HEK293T (cell line): ENCODE results near the gene CAPN9.

Experiments
- CTCF ChIA-PET: fragments of 350-600 bp; formaldehyde crosslinking; extraction: SDS; loops from one replicate; lab custom pipeline; 2021; ENCODE audit warnings: antibody characterized with exemption, inconsistent platforms; lab: Yijun Ruan, JAX
- POLR2A ChIA-PET: fragments of 350-600 bp; formaldehyde crosslinking; extraction: SDS; loops from one replicate; lab custom pipeline; 2020; ENCODE audit warnings: antibody characterized with exemption, inconsistent platforms; lab: Yijun Ruan, JAX
- DNase-seq: peaks from one replicate; pipeline ENCODE4 v3.0.0; 2012; ENCODE audit warnings: mixed read lengths; ENCODE audit errors: extremely low spot score
- ARNT ChIP-seq: fragments of 450-650 bp; IDR thresholded peaks from 2 replicates; pipeline ENCODE4 v1.6.1; 2017; ENCODE audit warnings: mild to moderate bottlenecking
- BHLHE40 ChIP-seq: fragments of 450-650 bp; IDR thresholded peaks from 2 replicates; pipeline ENCODE4 v1.6.1; 2016; ENCODE audit warnings: mild to moderate bottlenecking, moderate library complexity, borderline replicate concordance
- CTBP1 ChIP-seq: fragments of 450-650 bp; IDR thresholded peaks from 2 replicates; pipeline ENCODE4 v1.6.1; 2016; ENCODE audit warnings: borderline replicate concordance
- ELF4 ChIP-seq: fragments of 450-650 bp; IDR thresholded peaks from 2 replicates; pipeline ENCODE4 v1.6.1; 2017; ENCODE audit warnings: antibody characterized with exemption
- FOXA1 ChIP-seq: fragments of 450-650 bp; IDR thresholded peaks from 2 replicates; pipeline ENCODE4 v1.6.1; 2016; ENCODE audit warnings: mild to moderate bottlenecking
- FOXK2 ChIP-seq: fragments of 450-650 bp; IDR thresholded peaks from 2 replicates; pipeline ENCODE4 v1.6.1; 2016; ENCODE audit warnings: mild to moderate bottlenecking
- FOXM1 ChIP-seq: fragments of 450-650 bp; IDR thresholded peaks from 2 replicates; pipeline ENCODE4 v1.6.1; 2017; ENCODE audit warnings: mild to moderate bottlenecking, borderline replicate concordance
- HDGF ChIP-seq: fragments of 450-650 bp; IDR thresholded peaks from 2 replicates; pipeline ENCODE4 v1.6.1; 2017; ENCODE audit warnings: antibody characterized with exemption, borderline replicate concordance
- L3MBTL2 ChIP-seq: fragments of 450-650 bp; conservative IDR thresholded peaks from 2 replicates; pipeline ENCODE4 v1.6.1; 2016; ENCODE audit warnings: mild to moderate bottlenecking
- LEF1 ChIP-seq: fragments of 450-650 bp; IDR thresholded peaks from 2 replicates; pipeline ENCODE4 v1.6.1; 2017; ENCODE audit warnings: mild to moderate bottlenecking, borderline replicate concordance
- NFRKB ChIP-seq: fragments of 450-650 bp; IDR thresholded peaks from 2 replicates; pipeline ENCODE4 v1.6.1; 2016; ENCODE audit warnings: mild to moderate bottlenecking, moderate library complexity
- SP1 ChIP-seq: fragments of 450-650 bp; IDR thresholded peaks from 2 replicates; pipeline ENCODE4 v1.6.1; 2017
- SUZ12 ChIP-seq: fragments of 450-650 bp; IDR thresholded peaks from 2 replicates; pipeline ENCODE4 v1.6.1; 2016; ENCODE audit warnings: mild to moderate bottlenecking
- TARDBP ChIP-seq: fragments of 450-650 bp; IDR thresholded peaks from 2 replicates; pipeline ENCODE4 v1.6.1; 2016
- ZNF384 ChIP-seq: fragments of 450-650 bp; IDR thresholded peaks from 2 replicates; pipeline ENCODE4 v1.6.1; 2016
- TF ChIP-seq, protein P1 (sequence below): fragments of 450-650 bp; IDR thresholded peaks from 2 replicates; pipeline ENCODE4 v1.6.1; 2016

The CAPN9 gene

DNA sequence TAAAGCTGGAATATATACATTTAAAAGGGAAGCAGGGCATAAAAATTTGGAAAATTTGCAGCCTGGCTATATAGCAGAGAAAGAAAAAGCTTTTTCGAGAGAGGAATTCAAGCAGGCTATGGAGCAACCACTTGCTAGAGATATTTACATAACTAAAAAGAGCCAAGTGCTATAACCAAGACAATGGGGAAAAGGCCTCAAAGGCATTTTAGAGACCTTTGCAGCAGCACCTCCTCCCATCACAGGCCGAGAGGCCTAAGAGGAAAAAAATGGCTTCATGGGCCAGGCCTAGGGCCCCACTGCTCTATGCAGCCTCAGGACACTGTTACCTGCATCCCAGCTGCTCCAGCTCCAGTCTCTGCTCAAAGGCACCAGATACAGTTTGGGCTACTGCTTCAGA lies 37.0 kb downstream of the CAPN9 start:
- ChIA-PET POLR2A (interaction anchor here (1.2 kb wide), 1 partner anchor 682 kb away, joined by 3 read pairs; no protein-coding TSS in a partner anchor), CTCF (no interaction called here)
- no peak for DNase-seq
- TF ChIP-seq ZNF384, result no peak
- no peak for TF ChIP-seq CTBP1
- TF ChIP-seq SP1, result no peak
- TF ChIP-seq FOXK2, result no peak
- no peak for TF ChIP-seq ELF4
- TF ChIP-seq NFRKB, result no peak

DNA sequence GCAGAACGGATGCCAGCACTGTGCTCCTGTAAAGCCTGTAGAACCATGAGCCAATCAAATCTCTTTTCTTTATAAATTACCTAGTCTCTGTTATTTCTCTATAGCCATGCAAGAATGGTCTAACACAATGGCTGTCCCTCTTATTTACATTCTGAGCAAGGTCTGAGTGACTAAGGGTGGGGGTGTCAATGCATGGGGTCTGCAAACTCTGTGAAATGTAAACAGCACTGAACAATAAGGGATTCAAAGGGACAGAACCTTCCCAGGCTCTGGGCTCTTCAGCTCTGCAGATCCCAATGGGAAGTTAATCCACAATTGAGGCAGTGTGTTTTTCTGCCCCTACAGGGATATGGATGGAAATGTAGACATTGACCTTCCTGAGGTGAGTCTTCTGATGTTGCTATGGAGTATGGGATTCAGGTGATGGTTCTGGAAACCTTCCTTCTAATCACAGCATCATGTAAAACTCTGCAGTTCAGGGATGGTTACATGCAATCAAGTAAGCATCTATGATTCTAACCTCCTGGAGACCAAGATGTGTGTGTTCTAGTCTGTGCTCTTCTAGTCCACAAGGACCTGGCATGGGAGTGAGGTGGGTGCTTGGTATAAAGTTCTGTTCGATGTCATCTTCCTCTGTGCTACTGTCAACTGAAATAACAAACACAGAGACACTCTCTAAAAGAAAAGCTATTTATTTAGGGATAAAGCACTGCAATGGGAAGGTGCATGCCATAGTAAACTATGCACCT lies 38.6 kb downstream of the CAPN9 start:
- no peak for DNase-seq
- POLR2A ChIA-PET, result no interaction called here
- no peak for TF ChIP-seq ZNF384
- TF ChIP-seq SP1, result no peak
- TF ChIP-seq HDGF, result no peak
- TF ChIP-seq FOXK2, result no peak
- TF ChIP-seq LEF1, result no peak
- no peak for TF ChIP-seq FOXA1
- TF ChIP-seq TARDBP, result no peak
- no peak for TF ChIP-seq FOXM1
- TF ChIP-seq NFRKB, result no peak
- TF ChIP-seq SUZ12, result no peak
- no peak for TF ChIP-seq CTBP1
- CTCF ChIA-PET, result no interaction called here

DNA sequence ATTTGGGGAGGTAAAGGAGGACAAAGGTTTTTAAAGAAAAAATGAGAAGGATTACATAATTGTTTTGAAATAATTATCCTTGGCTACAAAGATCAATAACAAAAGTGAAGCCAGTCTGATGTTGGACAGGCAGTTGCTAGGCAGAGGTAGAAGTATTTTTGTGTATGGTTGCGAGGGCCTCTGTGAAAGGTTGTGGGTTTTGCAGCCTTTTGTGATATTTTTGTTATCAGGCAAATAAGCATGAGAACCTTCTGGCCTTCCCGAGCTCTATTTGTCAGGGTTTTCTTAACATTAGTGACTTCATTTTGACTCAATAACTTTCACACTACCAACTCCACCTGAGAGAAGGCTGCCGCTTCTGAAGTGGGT lies 39.2 kb downstream of the CAPN9 start:
- ChIA-PET POLR2A (no interaction called here), CTCF (no interaction called here)
- no peak for DNase-seq
- TF ChIP-seq CTBP1 (no peak), FOXM1 (no peak), HDGF (no peak), SP1 (no peak), FOXK2 (no peak), BHLHE40 (no peak), ZNF384 (no peak), LEF1 (no peak), SUZ12 (no peak), L3MBTL2 (no peak), NFRKB (no peak), FOXA1 (no peak), ELF4 (no peak), ARNT (no peak), TARDBP (no peak)
- TF ChIP-seq, protein P1, sequence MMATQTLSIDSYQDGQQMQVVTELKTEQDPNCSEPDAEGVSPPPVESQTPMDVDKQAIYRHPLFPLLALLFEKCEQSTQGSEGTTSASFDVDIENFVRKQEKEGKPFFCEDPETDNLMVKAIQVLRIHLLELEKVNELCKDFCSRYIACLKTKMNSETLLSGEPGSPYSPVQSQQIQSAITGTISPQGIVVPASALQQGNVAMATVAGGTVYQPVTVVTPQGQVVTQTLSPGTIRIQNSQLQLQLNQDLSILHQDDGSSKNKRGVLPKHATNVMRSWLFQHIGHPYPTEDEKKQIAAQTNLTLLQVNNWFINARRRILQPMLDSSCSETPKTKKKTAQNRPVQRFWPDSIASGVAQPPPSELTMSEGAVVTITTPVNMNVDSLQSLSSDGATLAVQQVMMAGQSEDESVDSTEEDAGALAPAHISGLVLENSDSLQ, result no peak

DNA sequence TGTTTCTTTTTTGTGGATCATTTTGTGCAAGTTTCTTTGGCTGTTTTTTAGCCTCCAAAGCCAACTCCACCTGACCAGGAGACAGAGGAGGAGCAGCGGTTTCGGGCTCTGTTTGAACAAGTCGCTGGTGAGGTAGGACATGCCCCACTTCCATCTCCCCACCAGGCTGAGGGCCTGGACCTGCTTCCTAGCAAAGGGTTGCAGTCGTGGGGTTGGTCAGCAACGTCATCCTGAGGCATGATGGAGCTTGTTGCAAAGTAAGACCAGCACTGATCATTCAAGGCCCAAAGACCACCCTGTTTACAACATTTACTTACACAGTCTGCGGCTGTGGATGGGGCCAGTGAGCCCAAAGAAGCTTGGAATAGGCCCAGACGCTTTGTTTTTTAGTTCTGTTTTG lies 40.3 kb downstream of the CAPN9 start:
- POLR2A ChIA-PET, result no interaction called here

DNA sequence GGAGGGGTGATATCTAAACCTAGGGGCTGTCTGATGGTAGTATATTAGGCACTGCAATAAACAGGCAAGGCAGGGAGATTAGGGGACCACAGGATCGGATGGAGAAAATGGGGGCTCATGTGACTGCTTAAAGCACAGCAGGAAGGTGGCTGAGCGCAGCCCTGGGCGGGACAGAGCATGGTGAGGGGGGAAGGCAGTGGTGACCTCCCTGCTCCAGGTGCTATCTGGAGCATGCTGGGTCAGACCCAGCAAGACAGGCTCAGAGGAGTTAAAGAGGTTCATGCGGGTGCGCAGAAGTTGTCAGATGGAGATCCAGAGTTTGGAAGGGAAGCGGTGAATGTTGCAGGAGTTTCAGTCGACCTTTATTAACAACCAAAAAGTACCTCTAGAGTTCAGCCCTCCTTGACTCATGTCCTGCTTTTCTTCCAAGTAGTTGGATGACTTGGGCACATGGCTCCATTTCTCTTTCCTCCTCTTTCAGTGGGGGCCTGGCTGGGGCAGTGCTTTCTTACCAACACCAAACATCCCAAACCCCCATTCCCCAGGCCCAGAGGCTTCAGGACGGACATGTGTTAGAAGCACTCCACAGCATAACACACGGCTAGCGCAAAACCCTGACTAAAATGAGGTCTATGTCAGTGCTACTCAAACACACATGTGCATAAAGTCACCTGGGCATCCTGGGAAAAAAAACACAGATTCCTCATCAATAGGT lies 41.5 kb downstream of the CAPN9 start:
- TF ChIP-seq CTBP1 (no peak), SUZ12 (no peak), ZNF384 (no peak)
- POLR2A ChIA-PET, result no interaction called here
- no peak for DNase-seq
- CTCF ChIA-PET, result interaction anchor here (0.6 kb wide), 1 partner anchor 751 kb away, joined by 6 read pairs; no protein-coding TSS in a partner anchor

More for the DNA sequence above, 40.3 kb downstream of the CAPN9 start:
- CTCF ChIA-PET, result no interaction called here
- TF ChIP-seq L3MBTL2, result no peak
- DNase-seq, result no peak

DNA sequence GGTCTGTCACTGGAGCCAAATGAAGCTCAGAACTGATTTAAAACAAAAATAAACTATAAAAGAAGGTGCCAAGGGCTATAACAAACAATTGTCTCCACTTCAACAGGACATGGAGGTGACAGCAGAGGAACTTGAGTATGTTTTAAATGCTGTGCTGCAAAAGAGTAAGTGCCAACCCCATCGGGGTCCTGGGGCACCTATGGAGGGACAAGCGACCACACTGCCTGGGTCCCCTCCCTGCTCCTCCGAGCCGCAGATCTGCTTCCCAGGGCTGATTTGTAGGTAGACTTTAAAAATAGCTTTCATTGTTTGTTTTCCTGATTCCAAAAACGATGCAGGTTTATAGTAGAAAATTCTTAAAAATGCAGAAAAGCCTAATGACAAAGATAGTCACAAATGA lies 42.8 kb downstream of the CAPN9 start:
- CTCF ChIA-PET, result interaction anchor here (0.8 kb wide), 1 partner anchor 8 kb away, joined by 3 read pairs; no protein-coding TSS in a partner anchor
- no peak for TF ChIP-seq NFRKB
- TF ChIP-seq ZNF384, result no peak
- TF ChIP-seq HDGF, result no peak
- TF ChIP-seq CTBP1, result no peak
- no peak for TF ChIP-seq FOXM1
- TF ChIP-seq SP1, result no peak
- no peak for TF ChIP-seq FOXK2
- no peak for TF ChIP-seq TARDBP
- no peak for TF ChIP-seq SUZ12
- no peak for TF ChIP-seq ARNT
- no peak for TF ChIP-seq FOXA1
- no peak for TF ChIP-seq L3MBTL2
- TF ChIP-seq ELF4, result no peak
- no peak for DNase-seq
- POLR2A ChIA-PET, result no interaction called here

DNA sequence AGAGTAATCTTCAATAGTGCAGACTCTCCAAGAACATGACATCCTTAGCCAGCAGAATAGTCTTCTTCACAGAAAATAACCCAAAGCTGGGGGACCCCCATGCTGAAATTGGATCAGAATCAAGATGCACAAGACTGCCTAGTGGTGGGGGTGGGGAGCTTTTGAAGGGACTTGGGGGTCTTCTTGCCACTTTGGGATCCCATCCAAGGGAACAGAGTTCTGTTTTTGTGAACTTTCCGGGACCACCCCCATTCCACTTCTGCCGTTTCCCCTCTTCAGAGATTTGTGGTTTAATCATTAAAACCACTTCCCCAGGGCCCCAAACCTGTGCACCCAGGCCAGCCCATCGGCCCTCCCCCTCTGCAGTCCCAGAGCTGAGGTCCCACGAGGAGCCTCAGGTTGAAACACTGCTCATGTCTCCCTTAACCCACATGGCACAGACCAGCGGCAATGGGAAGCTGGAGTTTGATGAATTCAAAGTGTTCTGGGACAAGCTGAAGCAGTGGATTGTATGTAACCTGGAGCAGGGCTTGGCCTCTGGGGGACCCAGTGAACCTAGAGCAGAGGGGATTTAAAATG lies 44.9 kb downstream of the CAPN9 start:
- TF ChIP-seq SP1 (no peak), ELF4 (no peak), ZNF384 (no peak), FOXA1 (no peak), CTBP1 (no peak), HDGF (no peak), NFRKB (no peak), L3MBTL2 (no peak), LEF1 (no peak), BHLHE40 (no peak), TARDBP (no peak), ARNT (no peak), SUZ12 (no peak), FOXM1 (no peak), FOXK2 (no peak)
- TF ChIP-seq, protein P1, result no peak
- ChIA-PET POLR2A (no interaction called here), CTCF (no interaction called here)
- DNase-seq, result no peak
